Measurements from ENCODE around the gene OSBP2.

GRCh38 chr22:30843245-30843644 lies 148.6 kb downstream of the OSBP2 start:
- TF ChIP-seq POLR2A (IDR thresholded peaks at IDR 0.05) (no peak), CTCF (IDR thresholded peaks at IDR 0.05) (no peak)
